Activated CD8-positive, alpha-beta memory T cell treated with anti-CD3 and anti-CD28 coated beads for 36 hours (primary cell): ENCODE measurements around the gene GOLGA6A. TPM values are rescaled to one million over a fixed set of nuclear protein-coding genes. Genes with fewer than 3 reads are reported as not detected.
"Not testable (repeated sequence)": the region's sequence is repeated elsewhere in the genome, so short reads cannot be mapped to it uniquely, and the experiment has no call there.

Experiments used
- CTCF ChIA-PET: fragments of 350-600 bp; sonication (Branson Sonifier 250); formaldehyde crosslinking; loops from one replicate; lab custom pipeline; 2021; ENCODE audit warnings: antibody characterized with exemption; lab: Charles Lee
- POLR2A ChIA-PET: fragments of 350-600 bp; sonication (Branson Sonifier 250); formaldehyde crosslinking; loops from one replicate; lab custom pipeline; 2021; ENCODE audit warnings: antibody characterized with exemption; lab: Charles Lee
- total RNA-seq, 2 experiments: library from RNA; stranded (reverse); gene quantifications; one replicate each; pipeline ENCODE4 v1.2.3, GENCODE V29; 2021

Gene GOLGA6A
- total RNA-seq, 2 experiments from 2014 or later: not detected

DNA sequence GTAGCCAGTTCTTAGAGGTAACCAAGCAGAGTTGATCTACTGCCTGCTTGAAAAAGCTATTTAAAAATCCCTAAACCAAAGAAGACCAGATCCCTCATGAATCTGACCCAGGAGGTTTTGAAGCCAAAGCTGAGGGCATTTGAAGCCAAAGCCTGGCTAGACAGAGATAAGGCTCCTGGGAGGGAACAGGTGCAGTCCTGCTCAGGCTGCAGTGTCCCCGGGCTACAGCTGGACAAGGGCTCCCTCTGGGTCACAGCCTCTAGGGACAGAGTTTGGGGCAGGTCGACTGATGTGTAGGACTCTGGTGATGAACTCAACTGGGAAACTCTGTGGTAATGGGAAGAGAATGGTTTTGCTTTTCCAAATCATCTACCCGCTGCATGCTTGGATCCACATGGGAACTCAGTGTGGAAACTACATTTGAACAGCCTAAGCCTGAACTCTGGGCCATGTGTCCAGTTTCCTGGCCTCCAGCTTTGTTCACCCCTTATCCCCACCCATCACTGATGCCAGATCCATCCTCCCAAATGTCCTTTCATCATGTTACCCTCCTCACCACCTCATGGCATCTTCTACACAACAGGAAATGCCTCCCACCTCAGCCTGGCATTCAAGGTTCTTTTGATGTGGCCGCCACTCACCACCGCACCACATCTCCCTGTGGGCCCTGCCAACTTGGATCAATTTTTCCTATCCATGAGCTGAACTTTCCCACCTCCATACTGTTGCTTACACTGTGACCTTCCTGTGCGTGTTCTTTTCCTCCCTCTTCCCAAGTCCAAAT is 23.1 kb downstream of the GOLGA6A start:
- CTCF ChIA-PET: interaction anchor here (0.6 to 1.0 kb wide), 2 partner anchors 10 to 11 kb away, joined by 3 read pairs; no protein-coding TSS in a partner anchor
- POLR2A ChIA-PET: not testable (repeated sequence)

DNA sequence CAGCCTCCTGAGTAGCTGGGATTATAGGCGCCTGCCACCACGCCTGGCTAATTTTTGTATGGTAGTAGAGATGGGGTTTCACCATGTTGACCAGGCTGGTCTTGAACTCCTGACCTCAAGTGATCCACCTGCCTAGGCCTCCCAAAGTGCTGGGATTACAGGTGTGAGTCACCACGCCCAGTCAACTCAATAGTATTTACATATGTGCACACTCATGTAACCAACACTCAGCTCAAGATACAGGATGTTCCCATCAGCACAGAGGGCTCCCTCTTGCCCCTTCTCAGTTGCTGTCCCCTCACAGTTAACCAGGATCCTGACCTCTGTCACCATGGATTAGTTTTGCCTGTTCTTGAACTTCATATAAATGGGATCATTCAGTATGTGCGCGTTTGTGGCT is 26.0 kb downstream of the GOLGA6A start:
- POLR2A ChIA-PET, CTCF ChIA-PET: not testable (repeated sequence)

DNA sequence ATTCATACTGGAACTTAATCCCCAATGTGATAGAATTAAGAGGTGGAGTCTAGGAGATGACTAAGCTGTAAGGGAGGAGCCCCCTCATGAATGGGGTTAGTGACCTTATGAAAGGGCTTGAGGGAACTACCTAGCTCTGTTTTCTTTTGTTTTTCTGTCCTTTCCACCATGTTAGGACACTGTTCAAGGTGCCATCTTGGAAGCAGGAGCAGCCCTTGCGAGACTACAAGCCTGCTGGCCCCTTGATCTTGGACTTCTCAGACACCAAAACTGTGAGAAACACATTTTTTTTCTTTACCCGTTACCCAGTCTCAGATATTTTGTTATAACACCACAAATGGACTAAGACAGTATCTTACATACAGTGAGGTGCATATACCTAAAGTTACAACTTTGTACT is 26.5 kb downstream of the GOLGA6A start:
- ChIA-PET POLR2A (no interaction called here), CTCF (interaction anchor here (0.6 kb wide), 1 partner anchor 51 kb away, joined by 3 read pairs; no protein-coding TSS in a partner anchor)

DNA sequence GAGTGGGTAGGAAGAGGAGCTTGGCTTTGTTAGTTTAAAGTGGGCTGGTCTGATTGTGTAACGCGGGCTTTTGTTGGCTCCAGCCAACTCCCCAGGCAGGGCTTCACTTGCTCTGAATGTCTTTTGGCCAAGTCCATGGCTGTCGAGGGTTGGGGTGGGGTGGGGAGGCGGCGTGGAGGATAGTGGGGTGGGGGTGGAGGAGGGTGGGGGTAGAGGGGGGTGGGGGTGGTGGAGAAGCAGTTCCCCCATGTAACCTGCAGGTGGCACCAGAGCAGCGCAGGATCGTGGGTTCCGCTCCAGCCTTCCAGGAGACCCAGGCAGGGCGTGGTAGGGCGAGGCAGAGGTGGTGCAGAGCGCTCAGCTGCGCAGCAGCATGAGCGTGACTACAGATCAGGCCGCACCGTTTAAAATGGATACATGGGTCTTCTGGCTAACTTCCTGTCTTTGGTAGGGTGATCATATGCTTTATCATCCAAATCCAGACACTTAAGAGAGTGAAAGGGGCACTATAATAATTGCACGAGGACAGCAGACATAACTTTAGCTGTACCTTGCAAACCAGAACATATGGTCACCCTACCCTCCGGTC is 28.3 kb downstream of the GOLGA6A start:
- ChIA-PET POLR2A (no interaction called here), CTCF (interaction anchor here (1.3 to 3.2 kb wide), 2 partner anchors 10 to 1150 kb away, joined by 4 to 11 read pairs; no protein-coding TSS in a partner anchor)

DNA sequence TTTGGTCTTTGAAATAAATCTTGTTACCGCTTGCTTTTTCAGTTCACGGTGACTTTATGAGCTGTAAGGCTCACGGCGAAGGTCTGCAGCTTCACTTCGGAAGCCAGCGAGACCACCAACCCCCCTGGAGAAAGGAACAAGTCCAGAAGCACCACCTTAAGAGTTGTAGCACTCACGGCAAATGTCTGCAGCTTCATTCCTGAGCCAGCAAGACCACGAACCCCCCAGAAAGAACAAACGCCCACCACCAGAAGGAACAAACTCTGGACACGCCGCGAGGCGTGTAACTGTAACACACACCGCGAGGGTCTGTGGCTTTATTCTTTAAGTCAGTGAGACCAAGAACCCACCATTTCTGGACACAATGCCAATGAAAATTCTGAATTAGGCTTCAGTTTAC is 28.8 kb downstream of the GOLGA6A start:
- POLR2A ChIA-PET: no interaction called here

DNA sequence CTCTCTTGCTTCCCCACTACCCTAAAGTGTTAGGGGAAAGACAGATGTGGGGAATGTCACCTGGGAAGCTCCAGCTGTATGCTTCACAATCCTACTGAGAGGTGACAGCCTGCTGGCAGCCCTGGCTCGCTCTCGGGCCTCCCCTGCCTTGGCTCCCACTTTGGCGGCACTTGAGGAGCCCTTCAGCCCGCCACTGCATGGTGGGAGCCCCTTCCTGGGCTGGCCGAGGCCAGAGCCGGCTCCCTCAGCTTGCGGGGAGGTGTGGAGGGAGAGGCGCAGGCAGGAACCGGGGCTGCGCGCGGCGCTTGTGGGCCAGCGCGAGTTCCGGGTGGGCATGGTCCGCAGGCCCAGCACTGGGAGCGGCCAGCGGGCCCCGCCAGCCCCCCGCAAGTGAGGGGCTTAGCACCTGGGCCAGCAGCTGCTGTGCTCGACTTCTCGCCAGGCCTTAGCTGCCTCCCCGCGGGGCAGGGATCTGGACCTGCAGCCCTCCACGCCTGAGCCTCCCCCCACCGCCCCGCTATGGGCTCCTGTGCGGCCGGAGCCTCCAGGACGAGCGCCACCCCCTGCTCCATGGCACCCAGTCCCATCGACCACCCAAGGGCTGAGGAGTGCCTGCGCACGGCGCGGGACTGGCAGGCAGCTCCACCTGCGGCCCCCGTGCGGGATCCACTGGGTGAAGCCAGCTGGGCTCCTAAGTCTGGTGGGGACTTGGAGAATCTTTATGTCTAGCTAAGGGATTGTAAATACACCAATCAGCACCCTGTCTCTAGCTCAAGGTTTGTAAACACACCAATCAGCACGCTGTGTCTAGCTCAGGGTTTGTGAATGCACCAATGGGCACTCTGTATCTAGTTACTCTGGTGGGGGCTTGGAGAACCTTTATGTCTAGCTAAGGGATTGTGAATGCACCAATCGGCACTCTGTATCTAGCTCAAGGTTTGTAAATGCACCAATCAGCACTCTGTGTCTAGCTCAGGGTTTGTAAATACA is 29.8 kb downstream of the GOLGA6A start:
- POLR2A ChIA-PET: not testable (repeated sequence)
- CTCF ChIA-PET: interaction anchor here (3.2 kb wide), 1 partner anchor 8 kb away, joined by 11 read pairs; no protein-coding TSS in a partner anchor

More for the DNA sequence above, 28.8 kb downstream of the GOLGA6A start:
- CTCF ChIA-PET: interaction anchor here (1.3 to 3.2 kb wide), 2 partner anchors 9 to 1151 kb away, joined by 4 to 11 read pairs; no protein-coding TSS in a partner anchor

DNA sequence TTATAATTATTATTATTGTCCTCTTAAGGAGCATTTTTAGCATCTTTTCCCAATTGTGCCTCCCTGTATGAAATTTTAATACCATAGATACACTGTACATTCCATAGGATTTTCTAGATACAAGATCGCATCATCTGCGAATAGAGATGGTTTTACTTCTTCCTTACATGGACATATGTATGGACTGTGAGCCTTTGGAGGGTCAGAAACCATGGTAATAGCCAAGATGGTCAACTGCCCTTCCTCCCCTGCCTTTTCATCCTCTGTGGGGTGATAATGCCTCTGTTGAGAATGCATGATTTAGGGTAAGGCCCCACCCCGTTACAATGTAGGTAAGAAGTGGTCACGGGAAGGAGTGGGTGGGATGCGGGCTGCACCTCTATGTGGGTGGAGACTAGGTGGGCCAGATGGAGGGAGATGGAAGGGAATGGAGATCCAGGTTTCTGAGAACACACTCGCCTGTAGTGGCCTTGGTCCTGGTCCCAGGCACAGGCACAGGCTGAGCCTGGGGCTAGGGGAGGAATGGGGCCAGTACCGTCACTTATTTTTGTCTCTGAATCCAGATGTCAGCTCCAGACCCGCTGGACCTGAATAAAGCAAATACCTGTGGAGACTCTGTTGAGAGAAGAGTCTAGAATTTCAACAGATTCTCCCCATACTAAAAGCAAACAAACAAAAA is 31.7 kb downstream of the GOLGA6A start:
- POLR2A ChIA-PET: no interaction called here
- CTCF ChIA-PET: interaction anchor here (0.9 to 3.7 kb wide), 3 partner anchors 11 to 85 kb away, joined by 3 to 13 read pairs (median 6); no protein-coding TSS in a partner anchor

DNA sequence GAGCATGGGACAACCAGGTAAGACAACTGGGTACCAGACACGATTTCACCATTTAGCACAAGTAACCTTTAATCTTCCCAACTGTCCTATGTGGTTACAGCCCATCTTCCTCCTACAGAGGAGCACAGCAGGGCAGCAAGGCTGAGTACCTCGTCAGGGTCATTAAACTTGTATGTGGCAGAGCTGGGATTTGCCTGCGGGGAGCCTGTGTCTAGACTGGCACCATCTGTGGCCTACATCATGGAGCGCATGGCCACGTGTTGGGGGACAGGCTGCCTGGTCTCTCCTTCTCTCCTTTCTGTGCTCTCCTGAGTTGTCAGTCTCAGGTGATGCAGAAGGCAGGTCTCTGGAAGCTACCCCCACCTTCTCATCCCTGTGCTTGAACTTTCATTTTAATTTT is 32.2 kb downstream of the GOLGA6A start:
- ChIA-PET POLR2A (no interaction called here), CTCF (interaction anchor here (0.9 to 3.7 kb wide), 4 partner anchors 9 to 85 kb away, joined by 3 to 13 read pairs (median 4); no protein-coding TSS in a partner anchor)

DNA sequence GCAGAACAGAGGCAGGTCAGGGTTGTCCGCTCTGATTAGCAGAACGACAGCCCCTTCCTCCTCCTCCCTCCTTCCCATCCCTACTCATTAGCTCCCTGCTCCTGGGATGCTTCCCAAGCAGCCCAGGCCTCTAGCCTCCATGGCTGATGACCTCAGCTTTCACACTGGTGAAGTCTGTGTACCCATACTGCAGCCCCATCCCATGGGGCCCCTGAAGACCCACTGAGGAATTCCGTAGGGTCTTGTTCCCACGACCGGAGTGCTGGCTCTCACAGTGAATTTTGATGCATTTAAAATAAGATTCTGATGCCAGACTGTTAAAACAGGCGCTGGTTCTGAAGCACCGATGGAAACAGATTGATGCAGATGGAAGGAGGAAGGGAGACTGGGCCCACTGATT is 36.1 kb downstream of the GOLGA6A start:
- ChIA-PET POLR2A (no interaction called here), CTCF (interaction anchor here (0.5 kb wide), 1 partner anchor 690 kb away, joined by 5 read pairs; no protein-coding TSS in a partner anchor)

DNA sequence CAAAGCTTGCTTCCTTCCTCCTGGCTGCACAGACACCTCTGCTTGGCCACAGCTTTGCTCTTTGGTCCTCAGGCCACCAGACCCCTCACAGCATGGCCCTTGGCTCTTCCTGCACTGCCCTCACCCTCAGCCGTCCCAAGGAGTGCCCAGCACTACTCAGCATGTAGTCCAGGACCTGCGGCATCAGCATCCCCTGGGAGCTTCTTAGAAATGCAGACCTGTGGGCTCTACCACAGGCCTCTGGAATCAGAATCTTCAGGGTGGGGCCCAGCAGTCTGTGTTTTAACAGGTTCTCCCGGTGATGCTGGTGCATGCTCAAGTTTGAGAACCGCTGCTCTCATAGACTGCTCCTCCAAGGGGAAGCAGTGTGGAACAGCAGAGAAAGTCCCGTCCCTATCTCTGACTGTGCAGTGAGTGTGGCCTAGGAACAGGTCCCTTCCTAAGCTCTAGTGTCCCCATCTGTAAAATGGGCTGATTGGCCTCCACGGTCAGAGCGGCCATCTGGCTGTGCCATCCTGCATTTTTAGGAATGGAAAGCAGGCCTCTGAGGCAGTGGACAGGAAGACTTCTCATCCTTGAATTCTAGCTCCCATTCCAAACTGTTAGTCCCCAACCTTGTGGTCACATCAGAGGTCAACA is 36.6 kb downstream of the GOLGA6A start:
- ChIA-PET POLR2A (no interaction called here), CTCF (interaction anchor here (0.5 to 2.7 kb wide), 4 partner anchors 8 to 691 kb away, joined by 5 to 11 read pairs (median 6); no protein-coding TSS in a partner anchor)

DNA sequence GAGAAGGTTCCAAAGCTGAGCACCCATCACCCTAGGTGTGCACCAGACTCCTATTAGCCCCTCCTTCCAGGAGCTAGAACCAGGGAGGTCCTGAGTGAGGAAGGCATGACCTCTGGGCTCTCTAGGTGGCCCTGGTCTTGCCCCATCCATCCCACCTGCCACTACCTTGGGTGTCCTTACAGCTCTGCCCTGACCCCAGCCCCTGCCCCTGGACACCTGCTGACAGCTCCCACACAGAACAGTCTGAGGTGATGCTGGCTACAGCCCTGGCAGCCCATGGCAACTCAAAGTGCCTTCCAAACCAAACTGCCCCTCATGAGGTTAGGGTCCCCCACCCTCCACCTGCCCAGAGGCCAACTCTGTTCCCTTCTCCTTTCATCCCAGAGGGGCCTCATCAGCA is 37.2 kb downstream of the GOLGA6A start:
- POLR2A ChIA-PET: no interaction called here
- CTCF ChIA-PET: interaction anchor here (1.4 to 2.7 kb wide), 3 partner anchors 8 to 72 kb away, joined by 5 to 11 read pairs (median 6); no protein-coding TSS in a partner anchor

DNA sequence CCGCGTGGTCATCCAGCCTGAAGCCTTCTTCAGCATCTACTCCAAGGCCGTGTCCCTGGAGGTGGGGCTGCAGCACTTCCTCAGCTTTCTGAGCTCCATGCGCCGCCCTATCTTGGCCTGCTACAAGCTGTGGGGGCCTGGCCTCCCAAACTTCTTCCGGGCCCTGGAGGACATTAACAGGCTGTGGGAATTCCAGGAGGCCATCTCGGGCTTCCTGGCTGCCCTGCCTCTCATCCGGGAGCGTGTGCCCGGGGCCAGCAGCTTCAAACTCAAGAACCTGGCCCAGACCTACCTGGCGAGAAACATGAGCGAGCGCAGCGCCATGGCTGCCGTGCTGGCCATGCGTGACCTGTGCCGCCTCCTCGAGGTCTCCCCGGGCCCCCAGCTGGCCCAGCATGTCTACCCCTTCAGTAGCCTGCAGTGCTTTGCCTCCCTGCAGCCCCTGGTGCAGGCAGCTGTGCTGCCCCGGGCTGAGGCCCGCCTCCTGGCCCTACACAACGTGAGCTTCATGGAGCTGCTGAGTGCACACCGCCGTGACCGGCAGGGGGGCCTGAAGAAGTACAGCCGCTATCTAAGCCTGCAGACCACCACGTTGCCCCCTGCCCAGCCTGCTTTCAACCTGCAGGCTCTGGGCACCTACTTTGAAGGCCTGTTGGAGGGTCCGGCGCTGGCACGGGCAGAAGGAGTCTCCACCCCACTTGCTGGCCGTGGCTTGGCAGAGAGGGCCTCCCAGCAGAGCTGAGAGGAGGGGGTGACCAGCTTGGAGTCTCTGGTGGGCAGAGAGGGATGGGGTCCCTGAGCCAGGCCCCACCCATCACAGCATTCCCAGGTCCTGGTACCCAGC is 37.9 kb downstream of the GOLGA6A start:
- POLR2A ChIA-PET: interaction anchor here (0.5 kb wide), 1 partner anchor 79 kb away, joined by 11 read pairs; no protein-coding TSS in a partner anchor
- CTCF ChIA-PET: interaction anchor here (0.8 to 2.7 kb wide), 4 partner anchors 8 to 72 kb away, joined by 4 to 11 read pairs (median 6); no protein-coding TSS in a partner anchor

DNA sequence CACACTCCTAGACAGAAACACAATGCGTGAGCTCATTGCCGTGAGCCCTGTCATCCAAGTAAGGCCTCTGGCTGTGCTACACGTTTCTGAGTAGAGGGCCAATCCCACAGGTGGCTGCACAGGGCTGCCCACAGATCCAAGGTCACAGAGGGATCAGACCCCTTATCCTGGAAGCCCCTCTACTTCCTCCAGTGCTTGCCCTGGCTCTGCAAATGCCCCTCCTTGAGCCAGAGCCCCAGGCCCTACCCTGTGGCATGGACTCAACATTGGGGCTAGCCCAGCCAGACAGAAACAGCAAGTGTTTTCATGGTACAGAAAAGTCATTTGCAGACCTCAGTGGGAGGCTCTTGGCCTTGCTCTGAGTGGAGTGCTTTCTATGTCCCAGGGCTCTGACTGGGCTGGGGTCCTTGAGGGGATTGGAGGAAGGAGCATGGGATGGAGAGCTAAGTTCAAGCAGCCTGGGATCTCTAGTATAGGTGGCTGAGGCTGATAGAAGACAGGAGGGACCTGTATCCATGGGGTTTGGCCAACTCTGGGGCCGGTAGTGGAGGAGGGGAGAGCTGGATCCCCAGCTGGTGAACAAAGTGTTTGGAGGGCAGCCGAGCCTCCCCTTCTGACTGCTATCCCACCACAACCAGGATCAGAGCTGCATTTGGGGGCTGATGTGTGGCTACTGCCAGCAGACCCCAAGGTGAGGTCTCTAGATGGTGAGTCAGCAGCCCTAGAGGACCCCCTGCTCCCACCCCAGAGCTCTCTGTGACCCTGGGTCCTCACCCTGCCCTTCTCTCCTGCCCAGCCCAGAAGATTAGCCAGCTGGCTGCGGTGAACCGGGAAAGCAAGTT is 38.7 kb downstream of the GOLGA6A start:
- POLR2A ChIA-PET: interaction anchor here (0.5 kb wide), 1 partner anchor 78 kb away, joined by 11 read pairs; no protein-coding TSS in a partner anchor
- CTCF ChIA-PET: interaction anchor here (0.8 to 2.7 kb wide), 3 partner anchors 10 to 71 kb away, joined by 4 to 11 read pairs (median 6); no protein-coding TSS in a partner anchor

DNA sequence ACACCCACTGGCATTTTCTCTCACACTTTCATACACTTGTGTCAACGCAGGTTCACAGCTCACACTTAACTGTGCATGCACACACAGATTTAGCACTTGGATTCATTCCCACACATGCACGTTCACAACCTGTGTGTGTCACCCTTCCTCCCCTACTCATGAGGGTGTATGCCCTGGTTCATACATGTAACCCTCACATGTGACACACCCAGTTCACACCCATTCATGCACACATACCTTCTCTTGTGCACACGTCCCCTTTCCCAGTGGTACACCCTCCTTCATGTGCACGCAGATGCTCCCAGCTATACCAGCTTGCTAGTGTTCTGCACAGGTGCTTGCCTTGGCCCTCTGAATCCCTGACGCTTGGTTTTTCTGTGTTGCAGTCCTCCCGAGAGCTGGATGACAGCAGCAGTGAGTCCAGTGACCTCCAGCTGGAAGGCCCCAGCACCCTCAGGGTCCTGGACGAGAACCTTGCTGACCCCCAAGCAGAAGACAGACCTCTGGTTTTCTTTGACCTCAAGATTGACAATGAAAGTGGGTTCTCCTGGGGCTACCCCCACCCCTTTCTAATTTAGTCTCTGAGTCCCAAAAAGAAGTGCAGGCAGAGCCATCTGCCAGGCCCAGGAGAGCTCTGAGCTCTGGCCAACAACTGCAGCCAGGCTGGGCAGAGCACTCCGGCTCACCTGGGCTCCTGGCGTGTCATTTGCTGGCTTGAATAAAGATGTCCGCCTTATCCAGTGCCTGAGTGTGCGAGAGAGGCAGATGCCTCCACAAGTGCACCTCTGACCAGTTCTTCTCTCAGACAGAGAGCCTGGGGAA is 39.5 kb downstream of the GOLGA6A start:
- ChIA-PET CTCF (interaction anchor here (2.7 kb wide), 1 partner anchor 11 kb away, joined by 11 read pairs; no protein-coding TSS in a partner anchor), POLR2A (no interaction called here)
